A673 (cell line): ENCODE results near the gene CISH. TPM values are rescaled to one million over a fixed set of nuclear protein-coding genes. Genes with fewer than 3 reads are reported as not detected.

ENCODE experiments used
- BruUV-seq: library from RNA; stranded (reverse); fragments of 400-500 nt; replicated peaks from 2 replicates; lab custom pipeline; 2021; lab: Mats Ljungman, UMichigan
- CTCF ChIA-PET: fragments of 300-600 bp; sonication (Branson Sonifier 250); formaldehyde crosslinking; loops from one replicate; lab custom pipeline; 2022; ENCODE audit warnings: antibody characterized with exemption; lab: Charles Lee
- POLR2A ChIA-PET: fragments of 300-600 bp; sonication (Branson Sonifier 250); formaldehyde crosslinking; loops from one replicate; lab custom pipeline; 2022; ENCODE audit warnings: antibody characterized with exemption; ENCODE audit not compliant: low non-redundant PET; lab: Charles Lee
- DNase-seq: peaks from one replicate; pipeline ENCODE4 v3.0.0-alpha.2; 2015; ENCODE audit warnings: low spot score
- H3K27ac ChIP-seq: fragments of 200-600 bp; sonication (generic); 2 replicates; pipeline ENCODE4 v1.5.1; 2016; ENCODE audit warnings: mixed run types, low read depth, mild to moderate bottlenecking, mixed read lengths, antibody characterized with exemption, low read length; ENCODE audit not compliant: poor library complexity, severe bottlenecking
- H3K27me3 ChIP-seq: fragments of 200-600 bp; sonication (generic); replicated peaks from 2 replicates; pipeline ENCODE4 v1.6.1; 2017; ENCODE audit warnings: mixed run types, low read depth, mild to moderate bottlenecking, mixed read lengths, antibody characterized with exemption, low read length; ENCODE audit not compliant: insufficient read depth, poor library complexity
- H3K36me3 ChIP-seq: fragments of 200-600 bp; sonication (generic); 2 replicates; pipeline ENCODE4 v1.6.1; 2016; ENCODE audit warnings: mixed run types, mild to moderate bottlenecking, mixed read lengths, antibody characterized with exemption, low read length; ENCODE audit not compliant: insufficient read depth, poor library complexity, severe bottlenecking
- H3K4me1 ChIP-seq: fragments of 200-600 bp; sonication (generic); 2 replicates; pipeline ENCODE4 v1.6.1; 2017; ENCODE audit warnings: mixed run types, mild to moderate bottlenecking, mixed read lengths, antibody characterized with exemption, low read length; ENCODE audit not compliant: insufficient read depth, poor library complexity, severe bottlenecking
- H3K4me3 ChIP-seq: fragments of 200-600 bp; sonication (generic); 2 replicates; pipeline ENCODE4 v1.5.1; 2016; ENCODE audit warnings: low read depth, mixed run types, mild to moderate bottlenecking, mixed read lengths, low read length; ENCODE audit not compliant: poor library complexity, severe bottlenecking
- H3K9me3 ChIP-seq: fragments of 200-600 bp; sonication (generic); 2 replicates; pipeline ENCODE4 v1.6.1; 2016; ENCODE audit warnings: mixed run types, low read depth, mild to moderate bottlenecking, mixed read lengths, antibody characterized with exemption, low read length; ENCODE audit not compliant: poor library complexity, severe bottlenecking
- EZH2 ChIP-seq: fragments of 200-600 bp; sonication (generic); IDR thresholded peaks from 2 replicates; pipeline ENCODE4 v1.6.1; 2017; ENCODE audit warnings: borderline replicate concordance, low read depth, mild to moderate bottlenecking, mixed read lengths, antibody characterized with exemption, low read length; ENCODE audit not compliant: poor library complexity, severe bottlenecking
- intact Hi-C: fragments of 100-400 bp; cut with micrococcal nuclease; formaldehyde crosslinking; loops from one replicate; pipeline ENCODE4 v1.10.0; 2022; ENCODE audit not compliant: unreplicated experiment
- total RNA-seq: library from RNA; stranded (reverse); gene quantifications from 2 replicates; pipeline ENCODE4 v1.2.3, GENCODE V29; 2021
- TF ChIP-seq, protein P1 (sequence below): fragments of 300-800, 200-600 bp; sonication (generic); conservative IDR thresholded peaks from 2 replicates; pipeline ENCODE4 v1.5.1; 2017; ENCODE audit warnings: low read depth, mild to moderate bottlenecking, antibody characterized with exemption, low read length, moderate library complexity, mixed read lengths

Gene CISH
- total RNA-seq, 1 experiment from 2014 or later: 0.86 TPM

GRCh38 chr3:50557915-50558314 lies 53.7 kb downstream of the CISH start:
- CTCF ChIA-PET: no interaction called here

GRCh38 chr3:50557106-50557505 lies 54.5 kb downstream of the CISH start:
- CTCF ChIA-PET: no interaction called here
- TF ChIP-seq EZH2: no peak
- TF ChIP-seq, protein P1, sequence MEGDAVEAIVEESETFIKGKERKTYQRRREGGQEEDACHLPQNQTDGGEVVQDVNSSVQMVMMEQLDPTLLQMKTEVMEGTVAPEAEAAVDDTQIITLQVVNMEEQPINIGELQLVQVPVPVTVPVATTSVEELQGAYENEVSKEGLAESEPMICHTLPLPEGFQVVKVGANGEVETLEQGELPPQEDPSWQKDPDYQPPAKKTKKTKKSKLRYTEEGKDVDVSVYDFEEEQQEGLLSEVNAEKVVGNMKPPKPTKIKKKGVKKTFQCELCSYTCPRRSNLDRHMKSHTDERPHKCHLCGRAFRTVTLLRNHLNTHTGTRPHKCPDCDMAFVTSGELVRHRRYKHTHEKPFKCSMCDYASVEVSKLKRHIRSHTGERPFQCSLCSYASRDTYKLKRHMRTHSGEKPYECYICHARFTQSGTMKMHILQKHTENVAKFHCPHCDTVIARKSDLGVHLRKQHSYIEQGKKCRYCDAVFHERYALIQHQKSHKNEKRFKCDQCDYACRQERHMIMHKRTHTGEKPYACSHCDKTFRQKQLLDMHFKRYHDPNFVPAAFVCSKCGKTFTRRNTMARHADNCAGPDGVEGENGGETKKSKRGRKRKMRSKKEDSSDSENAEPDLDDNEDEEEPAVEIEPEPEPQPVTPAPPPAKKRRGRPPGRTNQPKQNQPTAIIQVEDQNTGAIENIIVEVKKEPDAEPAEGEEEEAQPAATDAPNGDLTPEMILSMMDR: no peak
- H3K9me3 ChIP-seq: no peaks in the 10 kb centered on the region
- no peak for DNase-seq
- H3K4me1 ChIP-seq: no peaks in the 10 kb centered on the region
- H3K27ac ChIP-seq: no peak overlapping the region
- BruUV-seq: no TSS peak
- no peaks in the 10 kb centered on the region for H3K27me3 ChIP-seq
- POLR2A ChIA-PET: no interaction called here
- intact Hi-C loops: no loop called here
- H3K36me3 ChIP-seq: no peaks in the 10 kb centered on the region
- no peak overlapping the region for H3K4me3 ChIP-seq

More at GRCh38 chr3:50557915-50558314, 53.7 kb downstream of the CISH start:
- no peak overlapping the region for H3K4me3 ChIP-seq
- BruUV-seq: no TSS peak
- H3K27me3 ChIP-seq: no peaks in the 10 kb centered on the region
- TF ChIP-seq EZH2: no peak
- TF ChIP-seq, protein P1: no peak
- no peak overlapping the region for H3K27ac ChIP-seq
- no peaks in the 10 kb centered on the region for H3K4me1 ChIP-seq
- no peaks in the 10 kb centered on the region for H3K9me3 ChIP-seq
- H3K36me3 ChIP-seq: no peaks in the 10 kb centered on the region
- intact Hi-C loops: no loop called here
- POLR2A ChIA-PET: no interaction called here
- DNase-seq: no peak

Other genes with a start within 250 kb of the CISH start
- gene CACNA2D2, start 108.1 kb downstream of the CISH start, total RNA-seq: 0.17 and 0.68 TPM in 2 replicates
- gene C3orf18, start 44.0 kb downstream of the CISH start, total RNA-seq: 1.5 and 4.9 TPM in 2 replicates
- gene HEMK1, start 42.3 kb downstream of the CISH start, total RNA-seq: 5.7 and 7.9 TPM in 2 replicates
- gene MAPKAPK3, start 5.4 kb upstream of the CISH start, total RNA-seq: 15.8 and 17.3 TPM in 2 replicates
- gene DOCK3, start 63.2 kb upstream of the CISH start, total RNA-seq: 0.47 and 0.59 TPM in 2 replicates